Right forelimb (tissue), 1 donor: ENCODE data around the gene RNF169.
A peak's percentile ranks its signal among the peaks of the same experiment; 100 is the strongest.
"Not testable (repeated sequence)": the region's sequence is repeated elsewhere in the genome, so short reads cannot be mapped to it uniquely, and the experiment has no call there.

Experiments
- DNase-seq: peaks from one replicate; pipeline ENCODE4 v3.0.0-alpha.2; 2018

Gene RNF169

GRCh38 chr11:74729397-74729796 lies 19.3 kb upstream of the RNF169 start:
- no peak for DNase-seq

GRCh38 chr11:74730571-74731260 lies 17.9 kb upstream of the RNF169 start:
- DNase-seq, result no peak

- no peak for DNase-seq
Observed at GRCh38 chr11:74731301-74732094, 17.2 kb upstream of the RNF169 start, which contains the start of gene CHRDL2. CHRDL2 (minus strand) TSS chr11:74731426; CDS start chr11:74730888, 538 bp downstream.

- DNase-seq, result no peak
Observed at GRCh38 chr11:74734559-74734925, 14.1 kb upstream of the RNF169 start.

- DNase-seq, result no peak
Observed at GRCh38 chr11:74735365-74735928, 13.2 kb upstream of the RNF169 start.

GRCh38 chr11:74736031-74736430 lies 12.6 kb upstream of the RNF169 start:
- no peak for DNase-seq

- no peak for DNase-seq
Observed at GRCh38 chr11:74739546-74740270, 8.9 kb upstream of the RNF169 start.

GRCh38 chr11:74742070-74742469 lies 6.6 kb upstream of the RNF169 start:
- DNase-seq, result no peak

- DNase-seq, result no peak
Observed at GRCh38 chr11:74743640-74744039, 5.0 kb upstream of the RNF169 start.

- DNase-seq, result no peak
Observed at GRCh38 chr11:74744277-74744676, 4.4 kb upstream of the RNF169 start.

GRCh38 chr11:74746868-74747267 lies 1.8 kb upstream of the RNF169 start:
- DNase-seq, result no peak

- peak; percentile 72 for DNase-seq
Observed at GRCh38 chr11:74749127-74749964, 697 bp downstream of the RNF169 start.

- no peak for DNase-seq
Observed at GRCh38 chr11:74749965-74750296, 1.3 kb downstream of the RNF169 start.

GRCh38 chr11:74750598-74750997 lies 1.9 kb downstream of the RNF169 start:
- not testable (repeated sequence) for DNase-seq

GRCh38 chr11:74751303-74751702 lies 2.7 kb downstream of the RNF169 start:
- DNase-seq, result no peak

- DNase-seq, result no peak
Observed at GRCh38 chr11:74754507-74755252, 6.0 kb downstream of the RNF169 start.

GRCh38 chr11:74755395-74755995 lies 6.8 kb downstream of the RNF169 start:
- DNase-seq, result no peak

GRCh38 chr11:74756571-74756970 lies 7.9 kb downstream of the RNF169 start:
- no peak for DNase-seq

GRCh38 chr11:74766905-74767304 lies 18.3 kb downstream of the RNF169 start:
- DNase-seq, result no peak

- DNase-seq, result not testable (repeated sequence)
Observed at GRCh38 chr11:74768172-74768651, 19.6 kb downstream of the RNF169 start.
